Upper lobe of left lung (tissue), 6 donors: ENCODE results near the gene CTNNB1. TPM values are rescaled to one million over a fixed set of nuclear protein-coding genes. Genes with fewer than 3 reads are reported as not detected.

ENCODE experiments used
- ATAC-seq, 2 donors: fragments of 200-7000 bp; cut with Tn5 transposase; one replicate each; pipeline ENCODE4 v1.9.1; 2022; ENCODE audit warnings: mild to moderate bottlenecking in 2 of 2, moderate library complexity in 2 of 2; ENCODE audit not compliant: low FRiP score in 2 of 2
- DNase-seq, 2 donors: peaks; one replicate each; pipeline ENCODE4 v3.0.0-alpha.2; 2019 to 2020
- H3K27ac ChIP-seq, 4 donors: fragments of 200-600 bp; sonication (generic); one replicate each; pipeline ENCODE4 v1.5.1; 2016 to 2019
- H3K27me3 ChIP-seq, 4 donors: fragments of 200-600 bp; sonication (generic); one replicate each; pipeline ENCODE4 v1.5.1; 2017 to 2019
- H3K36me3 ChIP-seq, 4 donors: fragments of 200-600 bp; sonication (generic); one replicate each; pipeline ENCODE4 v1.5.1; 2016 to 2019
- H3K4me1 ChIP-seq, 4 donors: fragments of 200-600 bp; sonication (generic); one replicate each; pipeline ENCODE4 v1.5.1; 2018 to 2019
- H3K4me3 ChIP-seq, 4 donors: fragments of 200-600 bp; sonication (generic); one replicate each; pipeline ENCODE4 v1.5.1; 2017 to 2019; ENCODE audit warnings: mild to moderate bottlenecking in 2 of 4, moderate library complexity in 1 of 4
- H3K9me3 ChIP-seq, 4 donors: fragments of 200-600 bp; sonication (generic); one replicate each; pipeline ENCODE4 v1.5.1; 2018 to 2019
- EP300 ChIP-seq, 4 donors: sonication (generic); formaldehyde crosslinking; IDR thresholded peaks; one replicate each; pipeline ENCODE4 v1.5.1; 2017; ENCODE audit warnings: antibody characterized with exemption in 4 of 4, control low read depth in 2 of 4
- POLR2A ChIP-seq, 4 donors: fragments of 450-650 bp; IDR thresholded peaks; one replicate each; pipeline ENCODE4 v1.5.1; 2016 to 2017; ENCODE audit warnings: antibody characterized with exemption in 4 of 4, mild to moderate bottlenecking in 2 of 4
- POLR2AphosphoS5 ChIP-seq, 2 donors: sonication (generic); formaldehyde crosslinking; IDR thresholded peaks; one replicate each; pipeline ENCODE4 v1.5.1; 2017; ENCODE audit warnings: antibody characterized with exemption in 2 of 2
- WGBS, 2 donors: methylation state at CpG; one replicate each; pipeline ENCODE4 v1.1.5; 2017 to 2018; 5-methylcytosine and 5-hydroxymethylcytosine counted together
- total RNA-seq, 6 donors: library from RNA; depleted of rRNA in 4 of 6; stranded (reverse); fragments of >200 nt in 4 of 6; gene quantifications; one replicate each; pipeline versions ENCODE4 v1.1.0 to v1.2.1, GENCODE V29; 2016 to 2021
- TF ChIP-seq, protein P1 (sequence below), 6 experiments: fragments of 450-650 bp in 4 of 6; fragments of 200-600 bp in 2 of 6; sonication (generic) in 2 of 6; IDR thresholded peaks; one replicate each; pipeline ENCODE4 v1.5.1; 2016 to 2019; ENCODE audit warnings: antibody characterized with exemption in 6 of 6
- donor health status: DM: no; HTN: no; CAD: no; lungs with moderate emphysema.
- donor health status: DM: no; HTN: yes; CAD: no; lungs with severe emphysema.

The CTNNB1 gene
- total RNA-seq, 6 donors from 2014 or later = 332 to 776 (median 412) TPM

DNA sequence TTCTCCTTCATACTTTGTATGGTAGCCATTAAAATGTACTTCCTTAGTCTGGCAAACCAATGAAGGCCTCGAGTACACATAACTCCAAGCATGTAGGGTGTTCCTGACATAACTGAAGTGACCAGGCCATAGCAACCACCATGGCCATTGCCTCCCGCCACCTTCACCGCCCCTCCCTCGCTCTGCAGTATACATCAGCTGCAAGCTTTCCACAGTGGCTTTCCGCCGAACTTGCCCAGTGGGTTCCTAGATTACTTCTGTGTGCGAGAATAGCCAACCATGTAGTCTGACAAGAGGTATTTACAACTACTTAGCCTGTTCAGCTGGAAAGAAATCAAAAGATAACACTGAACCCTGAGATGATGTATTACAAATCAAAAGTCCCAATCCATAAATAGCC is 3.4 kb upstream of the CTNNB1 start:
- TF ChIP-seq, protein P1, sequence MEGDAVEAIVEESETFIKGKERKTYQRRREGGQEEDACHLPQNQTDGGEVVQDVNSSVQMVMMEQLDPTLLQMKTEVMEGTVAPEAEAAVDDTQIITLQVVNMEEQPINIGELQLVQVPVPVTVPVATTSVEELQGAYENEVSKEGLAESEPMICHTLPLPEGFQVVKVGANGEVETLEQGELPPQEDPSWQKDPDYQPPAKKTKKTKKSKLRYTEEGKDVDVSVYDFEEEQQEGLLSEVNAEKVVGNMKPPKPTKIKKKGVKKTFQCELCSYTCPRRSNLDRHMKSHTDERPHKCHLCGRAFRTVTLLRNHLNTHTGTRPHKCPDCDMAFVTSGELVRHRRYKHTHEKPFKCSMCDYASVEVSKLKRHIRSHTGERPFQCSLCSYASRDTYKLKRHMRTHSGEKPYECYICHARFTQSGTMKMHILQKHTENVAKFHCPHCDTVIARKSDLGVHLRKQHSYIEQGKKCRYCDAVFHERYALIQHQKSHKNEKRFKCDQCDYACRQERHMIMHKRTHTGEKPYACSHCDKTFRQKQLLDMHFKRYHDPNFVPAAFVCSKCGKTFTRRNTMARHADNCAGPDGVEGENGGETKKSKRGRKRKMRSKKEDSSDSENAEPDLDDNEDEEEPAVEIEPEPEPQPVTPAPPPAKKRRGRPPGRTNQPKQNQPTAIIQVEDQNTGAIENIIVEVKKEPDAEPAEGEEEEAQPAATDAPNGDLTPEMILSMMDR (IDR thresholded peaks at IDR 0.05) = no peak
- TF ChIP-seq POLR2A (IDR thresholded peaks at IDR 0.05) (no peak), EP300 (IDR thresholded peaks at IDR 0.05) (no peak), POLR2AphosphoS5 (IDR thresholded peaks at IDR 0.05) (no peak)
- H3K27ac ChIP-seq = no peak overlapping the region
- no peaks in the 10 kb centered on the region for H3K9me3 ChIP-seq
- H3K27me3 ChIP-seq = no peaks in the 10 kb centered on the region
- H3K4me3 ChIP-seq = no peak overlapping the region
- no peaks in the 10 kb centered on the region for H3K36me3 ChIP-seq
- ATAC-seq (no peak), DNase-seq (no peak)
- peaks cover 0 to 6% (median under 1%) of the 10 kb centered on the region in 4 donors for H3K4me1 ChIP-seq
- 86 to 95% methylated on average over 7 of the region's 7 CpGs for WGBS, 2 donors

DNA sequence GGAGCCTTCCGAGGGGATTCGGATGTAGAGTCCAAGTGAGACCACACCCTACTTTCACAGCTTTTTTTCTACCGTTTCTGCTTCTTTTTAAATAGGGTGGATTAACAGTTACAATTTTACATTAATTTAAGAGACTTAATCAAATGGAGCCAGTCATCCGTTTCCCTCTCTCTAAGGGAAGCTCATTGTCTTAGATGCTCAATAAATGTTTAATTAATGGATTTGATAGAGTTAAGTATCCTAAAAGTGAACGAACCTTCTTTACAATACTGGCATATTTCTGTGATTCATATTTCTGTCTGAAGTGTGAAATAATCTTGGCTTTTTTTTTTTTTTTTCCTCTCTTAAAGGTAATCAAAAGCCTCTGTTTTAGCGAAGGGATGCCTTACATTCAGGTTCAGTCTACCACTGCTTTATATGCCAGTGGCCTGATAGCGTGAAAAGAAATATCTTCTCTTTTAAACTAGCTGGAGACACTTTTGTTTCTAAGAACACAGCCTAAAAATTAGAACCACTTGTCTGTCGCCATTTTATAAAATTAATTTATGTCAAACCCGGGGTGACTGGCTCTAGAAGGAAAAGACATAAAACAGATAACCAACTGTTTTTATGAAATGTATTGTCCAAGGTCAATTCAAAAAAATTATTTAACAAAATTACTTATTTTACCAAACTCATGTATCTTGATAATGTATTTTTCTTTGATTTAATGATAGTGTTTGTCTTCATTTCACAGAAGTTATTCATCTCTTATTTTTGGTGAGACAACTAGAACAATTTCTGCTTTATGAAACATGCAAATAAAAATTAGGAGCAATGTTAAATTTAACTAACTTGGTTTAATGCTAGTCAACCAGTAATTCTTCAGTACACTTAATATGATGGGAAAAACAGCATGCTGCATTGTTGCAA is 2.5 kb upstream of the CTNNB1 start:
- DNase-seq (no peak), ATAC-seq (no peak)
- Histone ChIP-seq H3K36me3 (no peaks in the 10 kb centered on the region), H3K4me3 (no peak overlapping the region), H3K27ac (no peak overlapping the region), H3K27me3 (no peaks in the 10 kb centered on the region), H3K9me3 (no peaks in the 10 kb centered on the region), H3K4me1 (peaks cover under 1 to 12% (median 7%) of the 10 kb centered on the region in 4 donors)
- 92 to 95% methylated on average over 9 of the region's 9 CpGs for whole genome bisulfite sequencing, 2 donors
- TF ChIP-seq POLR2AphosphoS5 (IDR thresholded peaks at IDR 0.05) (no peak), EP300 (IDR thresholded peaks at IDR 0.05) (no peak), POLR2A (IDR thresholded peaks at IDR 0.05) (no peak)
- TF ChIP-seq, protein P1 (IDR thresholded peaks at IDR 0.05) = no peak

DNA sequence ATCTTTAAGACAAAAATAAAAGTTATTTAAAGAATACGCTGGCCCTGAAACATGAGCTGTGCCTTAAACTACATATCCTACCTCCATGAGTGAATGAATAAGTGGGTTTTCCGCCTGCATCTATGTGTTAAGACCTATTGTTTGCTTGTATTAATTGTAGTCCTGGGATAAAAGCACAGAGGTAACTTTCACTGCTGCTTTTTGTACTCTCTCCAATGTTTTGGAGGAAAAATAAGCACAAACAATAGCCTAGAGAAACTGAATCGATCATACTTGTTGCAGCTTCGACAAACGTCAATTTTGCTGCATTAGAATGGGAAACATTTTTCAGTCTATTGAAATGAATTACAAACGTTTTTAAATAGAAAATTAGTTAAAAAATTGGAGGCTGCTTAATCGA is 1.3 kb upstream of the CTNNB1 start:
- DNase-seq = no peak
- no peaks in the 10 kb centered on the region for H3K9me3 ChIP-seq
- H3K27me3 ChIP-seq = no peaks in the 10 kb centered on the region
- peaks cover 8 to 25% (median 19%) of the 10 kb centered on the region in 4 donors for H3K4me1 ChIP-seq
- no peaks in the 10 kb centered on the region for H3K36me3 ChIP-seq
- 63 to 69% methylated on average over 7 of the region's 7 CpGs for WGBS, 2 donors
- H3K4me3 ChIP-seq = peak overlapping the region in 2 of 4 donors; percentile 69 to 87
- TF ChIP-seq POLR2AphosphoS5 (IDR thresholded peaks at IDR 0.05) (no peak), EP300 (IDR thresholded peaks at IDR 0.05) (no peak), POLR2A (IDR thresholded peaks at IDR 0.05) (no peak)
- TF ChIP-seq, protein P1 (IDR thresholded peaks at IDR 0.05) = no peak
- peak overlapping the region in 2 of 4 donors; percentile 98 to 100 for H3K27ac ChIP-seq
- ATAC-seq = no peak

DNA sequence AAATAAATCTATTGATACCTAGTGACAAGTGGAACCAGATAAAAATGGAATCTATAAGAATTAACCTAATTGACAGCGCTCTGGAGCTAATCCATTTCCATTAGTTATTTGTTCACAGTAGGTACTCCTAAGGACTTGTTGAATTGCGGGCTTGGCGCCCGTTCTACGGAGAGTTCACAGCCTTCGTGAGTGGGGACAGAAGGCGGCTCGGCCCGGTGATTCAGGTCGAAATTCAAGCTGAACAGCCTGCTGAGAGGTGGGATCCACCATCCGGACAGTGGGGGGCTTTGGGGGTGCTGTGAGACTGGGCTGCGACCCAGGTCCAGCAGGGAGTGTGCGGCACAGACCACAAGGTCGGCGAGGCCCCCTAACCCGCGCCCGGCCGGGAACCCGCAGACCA is 779 bp upstream of the CTNNB1 start:
- H3K9me3 ChIP-seq = no peaks in the 10 kb centered on the region
- DNase-seq = peak in 1 of 2 donors; percentile 55
- peak overlapping the region; percentile 98 to 100 (median 99) for H3K27ac ChIP-seq
- ATAC-seq = peak in 1 of 2 donors; percentile 16
- peaks cover 13 to 30% (median 24%) of the 10 kb centered on the region in 4 donors for H3K4me1 ChIP-seq
- WGBS, 2 donors = 5 to 27% methylated on average over 11 to 20 of the region's 20 CpGs
- no peak for TF ChIP-seq POLR2AphosphoS5 (IDR thresholded peaks at IDR 0.05)
- TF ChIP-seq POLR2A (IDR thresholded peaks at IDR 0.05) = no peak
- no peak for TF ChIP-seq EP300 (IDR thresholded peaks at IDR 0.05)
- H3K4me3 ChIP-seq = peak overlapping the region; percentile 63 to 87 (median 78)
- no peaks in the 10 kb centered on the region for H3K36me3 ChIP-seq
- H3K27me3 ChIP-seq = no peaks in the 10 kb centered on the region

DNA sequence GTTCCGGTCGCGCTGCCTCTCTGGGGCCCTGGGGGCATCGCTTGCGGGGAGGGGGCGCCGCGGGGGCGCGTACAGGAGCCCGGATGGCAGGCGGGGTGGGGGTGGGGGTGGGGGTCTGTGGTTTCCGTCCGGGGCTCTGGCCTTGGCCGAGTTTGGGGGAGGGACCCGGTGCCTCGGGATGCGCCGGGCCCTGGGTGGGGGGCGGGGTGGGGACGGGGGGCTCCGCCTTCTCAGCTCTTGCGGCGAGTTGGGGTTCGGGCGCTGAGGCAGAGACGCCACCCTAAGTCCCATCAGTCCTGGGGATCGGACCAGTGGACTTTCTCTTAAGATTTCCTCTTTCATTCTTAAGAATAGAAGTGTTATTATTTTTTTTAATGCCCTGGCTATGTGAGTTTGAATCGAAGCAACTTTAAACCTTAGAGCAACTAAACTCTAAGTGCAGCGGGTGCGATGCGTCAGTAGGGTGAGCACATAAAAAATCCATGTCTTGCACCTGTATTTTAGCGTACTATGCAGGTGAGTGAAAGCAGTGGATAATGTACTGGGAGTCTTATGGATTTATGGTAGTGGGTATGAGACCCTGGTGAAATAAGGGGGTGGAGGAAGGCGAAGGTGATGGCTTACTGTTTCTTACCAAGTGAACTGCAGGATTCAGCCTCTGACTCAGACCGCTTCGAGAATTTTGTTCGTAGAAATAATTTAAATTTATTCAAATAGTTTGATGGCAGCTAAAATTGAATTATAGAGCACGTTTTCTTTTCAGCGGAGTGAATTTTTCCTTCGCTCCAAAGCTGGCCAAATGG is 762 bp downstream of the CTNNB1 start:
- TF ChIP-seq, protein P1 (IDR thresholded peaks at IDR 0.05) = no peak
- no peaks in the 10 kb centered on the region for H3K27me3 ChIP-seq
- no peaks in the 10 kb centered on the region for H3K9me3 ChIP-seq
- DNase-seq = peak in 1 of 2 donors; percentile 44
- peaks cover 28 to 46% (median 38%) of the 10 kb centered on the region in 4 donors for H3K4me1 ChIP-seq
- WGBS, 2 donors = 0 to 1% methylated on average over 19 to 28 of the region's 40 CpGs
- peak; percentile 5 to 41 for ATAC-seq
- no peaks in the 10 kb centered on the region for H3K36me3 ChIP-seq
- peak overlapping the region; percentile 63 to 87 (median 78) for H3K4me3 ChIP-seq
- peak overlapping the region; percentile 98 to 100 (median 99) for H3K27ac ChIP-seq
